GM11168 (cell line): Measurements from ENCODE around the gene ZFPM1.

Experiments used
- in situ Hi-C: fragments of 300-500 bp; cut with MboI; formaldehyde crosslinking; loops from one replicate; pipeline ENCODE4 v1.12.0; 2022; ENCODE audit warnings: low sequenced_read_pairs; ENCODE audit not compliant: unreplicated experiment

Gene ZFPM1

DNA sequence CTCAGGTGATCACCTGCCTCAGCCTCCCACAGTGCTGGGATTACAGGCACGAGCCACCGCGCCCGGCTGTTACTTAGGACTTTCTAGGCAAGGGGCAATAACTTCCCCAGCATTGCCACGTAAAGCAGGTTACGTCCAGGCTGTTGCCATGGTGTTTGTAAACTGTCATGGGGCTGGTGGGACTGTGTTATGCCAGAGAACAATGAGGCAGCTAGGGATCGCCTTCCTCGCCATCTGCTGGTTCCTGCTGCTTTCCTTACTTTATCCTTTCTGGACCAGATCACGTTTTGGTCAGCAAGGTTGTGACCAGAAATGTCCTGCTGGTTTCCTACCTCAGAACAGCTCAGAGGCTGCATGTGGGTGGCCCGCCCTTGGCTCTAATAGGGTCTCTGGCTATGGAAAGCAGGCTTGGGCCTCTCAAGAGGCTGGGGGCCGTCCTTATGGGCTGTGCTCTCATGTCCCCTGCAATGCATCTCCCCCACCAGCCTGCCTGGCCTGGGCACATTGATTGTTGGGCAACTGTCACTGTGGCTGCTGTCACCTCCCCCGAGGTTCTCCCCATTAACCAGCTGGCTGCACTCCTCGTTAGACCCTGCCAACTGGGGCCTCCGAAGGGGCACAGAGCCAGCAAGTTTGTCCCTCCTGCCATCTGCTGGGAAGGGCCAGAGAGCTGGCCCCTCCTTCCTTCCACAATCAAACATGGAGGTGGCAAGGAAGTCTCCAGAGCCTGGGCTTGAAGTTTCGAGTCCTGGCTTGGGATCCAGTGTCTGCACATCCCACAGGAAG lies 88.9 kb downstream of the ZFPM1 start:
- in situ Hi-C loops: loop anchor here (10.0 kb wide), 1 partner anchor 107 kb away; no protein-coding TSS in a partner anchor

DNA sequence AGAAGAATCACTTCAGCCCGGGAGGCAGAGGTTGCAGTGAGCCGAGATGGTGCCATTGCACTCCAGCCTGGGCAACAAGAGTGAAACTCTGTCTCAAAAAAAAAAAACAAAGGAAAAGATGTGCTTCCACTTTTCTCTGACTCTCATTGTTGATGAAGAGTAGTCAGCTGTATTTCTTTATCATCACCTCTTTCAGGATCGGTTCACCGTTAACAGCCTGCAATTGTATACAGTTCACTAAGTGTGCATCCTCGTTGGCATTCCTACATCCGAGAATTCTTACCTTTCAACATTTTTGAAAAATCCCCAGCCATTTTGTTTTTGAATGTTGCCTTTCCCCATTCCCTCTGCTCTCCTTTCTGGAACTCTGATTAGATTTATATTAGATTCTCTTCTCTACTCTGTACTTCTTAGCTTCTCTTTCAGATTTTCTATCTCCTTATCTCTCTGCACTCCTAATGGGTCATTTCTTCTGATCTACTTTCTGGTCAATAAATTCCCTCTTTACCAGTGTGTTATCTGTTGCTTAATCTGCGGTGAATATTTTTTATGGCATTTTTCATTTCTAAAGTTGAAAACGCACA lies 90.2 kb downstream of the ZFPM1 start:
- in situ Hi-C loops: loop anchor here (10.0 kb wide), 1 partner anchor 109 kb away; no protein-coding TSS in a partner anchor

DNA sequence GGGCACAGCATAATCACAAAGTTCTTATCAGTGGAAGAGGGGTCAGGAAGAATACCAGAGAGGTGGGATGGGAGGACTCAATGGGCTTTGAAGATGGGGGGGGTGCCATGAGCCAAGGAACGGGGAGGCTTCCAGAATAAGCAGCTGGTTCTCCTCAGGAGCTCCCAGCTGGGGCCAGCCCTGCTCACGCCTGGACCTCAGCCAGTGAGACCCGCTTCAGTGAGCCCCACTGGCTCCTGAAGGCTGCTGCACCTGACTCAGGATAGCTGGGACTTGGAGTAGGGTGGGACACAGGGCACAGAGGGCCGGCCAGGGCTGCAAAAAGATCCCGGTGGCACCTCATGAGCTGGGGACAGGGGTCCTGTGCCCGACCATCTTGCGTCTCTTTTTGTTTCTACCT lies 92.7 kb downstream of the ZFPM1 start:
- in situ Hi-C loops: loop anchor here (10.0 kb wide), 1 partner anchor 111 kb away; no protein-coding TSS in a partner anchor

DNA sequence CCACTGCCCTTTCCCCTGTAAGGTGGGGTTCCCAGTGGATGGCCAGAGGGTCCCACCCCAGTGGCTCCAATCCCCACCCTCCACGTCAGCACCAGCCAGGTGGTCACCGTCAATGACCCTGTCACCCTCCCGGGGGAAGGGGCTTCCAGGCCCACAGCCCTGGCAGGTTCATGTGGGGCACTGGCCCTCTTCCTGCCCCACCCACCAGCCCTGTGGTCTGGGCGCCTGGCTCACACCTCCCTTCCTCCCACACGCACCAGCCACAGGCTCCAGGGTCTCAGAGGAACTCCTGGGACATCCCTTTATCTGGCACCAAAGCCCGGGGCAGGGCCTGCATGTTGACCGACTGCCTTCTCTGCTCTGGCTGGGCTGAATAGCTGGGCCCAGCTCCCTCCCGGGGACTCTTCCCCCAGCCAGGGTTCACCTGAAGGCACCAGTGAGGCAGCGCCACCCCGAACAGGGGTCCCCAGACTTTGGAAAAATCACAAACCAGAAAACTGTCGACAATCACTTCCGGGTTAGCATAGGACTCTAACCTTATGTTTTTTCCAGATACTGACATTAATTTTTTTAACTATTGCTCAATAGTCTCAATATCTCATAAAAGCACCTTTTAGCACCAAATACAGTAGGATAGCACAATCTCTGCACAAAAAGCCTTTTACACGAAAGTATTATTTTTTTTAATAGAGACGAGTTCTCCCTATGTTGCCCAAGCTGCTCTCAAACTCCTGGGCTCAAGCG lies 95.2 kb downstream of the ZFPM1 start:
- in situ Hi-C loops: loop anchor here (10.0 kb wide), 1 partner anchor 114 kb away; no protein-coding TSS in a partner anchor

DNA sequence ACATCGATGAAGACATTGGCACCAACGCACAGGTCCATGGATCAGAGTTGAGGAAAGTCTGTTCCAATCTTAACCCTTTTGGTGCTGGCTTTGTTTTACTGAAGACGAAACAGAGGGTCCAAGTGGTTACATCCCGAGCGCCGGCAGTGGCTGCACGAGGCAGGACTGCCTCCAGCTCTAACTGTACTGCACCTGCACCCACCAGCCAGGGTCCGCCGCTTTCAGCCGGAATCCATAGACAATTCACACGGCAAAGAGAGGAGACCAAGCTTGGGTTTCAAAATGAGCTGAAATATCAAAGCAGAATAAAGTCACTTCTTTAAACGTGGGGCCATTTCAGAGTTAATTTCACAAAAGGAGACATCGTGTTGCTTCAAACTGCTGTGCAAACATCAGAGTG lies 95.9 kb downstream of the ZFPM1 start:
- in situ Hi-C loops: loop anchor here (10.0 kb wide), 1 partner anchor 114 kb away; no protein-coding TSS in a partner anchor

DNA sequence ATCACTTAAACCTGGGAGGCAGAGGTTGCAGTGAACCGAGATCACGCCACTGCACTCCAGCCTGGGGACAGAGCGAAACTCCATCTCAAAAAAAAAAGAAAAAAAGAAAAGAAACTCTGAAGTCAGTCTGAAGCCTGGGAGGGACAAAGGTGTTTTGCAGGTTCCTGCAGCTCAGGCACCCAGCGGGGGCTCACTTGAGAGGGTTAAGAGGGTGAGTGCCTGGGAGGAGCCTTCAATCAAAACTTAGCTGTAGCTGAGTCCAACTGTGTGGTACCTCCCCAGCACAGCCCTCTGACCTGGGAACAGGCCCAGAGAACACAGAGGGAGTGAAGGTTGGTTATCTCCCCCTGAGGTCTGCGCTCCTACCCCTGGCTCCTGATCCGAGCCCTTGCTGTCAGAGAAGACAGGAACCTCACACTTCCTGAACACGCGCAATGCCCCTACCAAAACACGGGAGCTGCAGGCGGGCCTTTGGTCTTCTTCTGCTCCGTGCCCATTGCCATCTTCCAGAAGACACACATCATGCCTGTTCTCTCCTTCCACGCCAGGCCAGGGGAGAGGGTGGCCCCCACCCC lies 96.7 kb downstream of the ZFPM1 start:
- in situ Hi-C loops: loop anchor here (10.0 kb wide), 1 partner anchor 115 kb away; no protein-coding TSS in a partner anchor

DNA sequence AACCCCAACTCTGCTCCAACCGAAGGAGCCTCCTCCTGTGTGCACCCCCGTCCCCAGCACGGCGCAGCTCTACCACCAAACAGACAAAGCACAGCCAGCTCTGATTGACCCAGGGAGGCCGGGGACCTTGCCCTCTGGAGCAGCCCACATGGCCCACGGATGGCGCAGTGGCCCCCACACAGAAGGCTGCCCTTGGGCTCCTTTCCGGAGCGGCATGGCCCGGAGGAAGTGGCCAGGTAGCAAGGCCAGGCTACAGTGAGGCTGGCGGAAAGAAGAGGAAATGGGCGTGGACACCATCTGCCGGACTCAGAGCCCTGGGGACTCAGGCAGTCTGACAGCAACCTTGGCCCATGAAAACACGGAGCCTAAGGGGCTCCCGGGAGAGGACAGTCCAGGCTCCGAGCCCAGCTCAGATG lies 97.2 kb downstream of the ZFPM1 start:
- in situ Hi-C loops: no loop called here

DNA sequence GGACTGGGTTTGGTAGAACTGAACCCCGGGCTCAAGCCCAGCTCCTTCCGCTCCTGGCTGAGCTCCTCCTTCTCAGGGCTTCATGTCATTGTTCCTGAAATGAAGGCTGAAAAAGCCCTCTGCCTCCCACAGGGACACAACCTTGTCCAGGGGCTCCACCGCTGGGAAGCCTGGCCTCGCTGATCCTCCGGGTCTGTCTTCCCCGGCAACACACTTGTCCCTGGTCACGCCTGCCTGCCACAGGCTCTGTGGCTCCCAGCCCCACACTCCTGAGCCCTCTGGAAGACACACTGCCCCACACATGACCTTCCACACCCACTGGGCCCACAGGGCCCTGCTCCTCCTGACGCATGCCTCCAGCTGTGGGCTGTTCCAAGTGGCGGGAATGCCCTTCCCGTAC lies 99.1 kb downstream of the ZFPM1 start:
- in situ Hi-C loops: no loop called here

DNA sequence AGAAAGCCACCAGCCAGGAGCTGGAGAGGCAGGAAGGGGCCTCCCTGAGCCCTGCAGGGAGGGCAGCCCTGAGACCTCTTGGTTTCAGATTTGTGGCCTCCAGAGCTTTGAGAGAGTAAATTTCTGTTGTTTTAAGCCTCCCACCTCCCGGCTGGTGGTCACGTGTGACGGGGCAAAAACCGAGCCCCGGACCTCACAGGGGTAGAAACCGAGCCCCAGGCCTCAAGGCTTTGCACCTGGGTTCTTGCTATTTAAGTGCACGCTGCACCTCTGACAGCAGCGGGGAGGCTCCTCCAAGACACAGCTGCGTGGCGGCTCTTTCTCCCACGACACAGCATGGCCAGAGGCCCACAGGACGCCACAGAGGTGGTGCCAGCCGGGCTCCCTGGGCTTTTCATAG lies 99.7 kb downstream of the ZFPM1 start:
- in situ Hi-C loops: no loop called here

DNA sequence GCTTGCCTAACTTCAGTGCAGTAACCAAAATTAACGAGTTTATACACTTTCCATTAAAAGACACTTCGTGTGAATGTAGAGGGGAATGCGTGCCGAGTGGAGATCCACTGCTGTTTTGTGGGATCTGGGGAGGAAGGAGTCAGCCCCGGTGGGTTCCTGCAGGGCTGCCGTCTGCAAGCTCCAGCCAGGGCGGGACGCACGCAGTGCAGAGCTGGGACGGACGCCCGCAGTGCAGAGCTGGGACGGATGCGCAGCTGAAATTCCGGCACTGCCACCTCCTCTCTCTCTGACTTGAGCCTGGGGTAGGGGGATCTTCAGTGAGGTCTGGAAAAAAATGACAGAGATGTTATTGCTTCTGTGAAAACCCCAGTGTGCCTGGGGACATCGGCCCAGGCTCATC lies 100.7 kb downstream of the ZFPM1 start:
- in situ Hi-C loops: no loop called here

DNA sequence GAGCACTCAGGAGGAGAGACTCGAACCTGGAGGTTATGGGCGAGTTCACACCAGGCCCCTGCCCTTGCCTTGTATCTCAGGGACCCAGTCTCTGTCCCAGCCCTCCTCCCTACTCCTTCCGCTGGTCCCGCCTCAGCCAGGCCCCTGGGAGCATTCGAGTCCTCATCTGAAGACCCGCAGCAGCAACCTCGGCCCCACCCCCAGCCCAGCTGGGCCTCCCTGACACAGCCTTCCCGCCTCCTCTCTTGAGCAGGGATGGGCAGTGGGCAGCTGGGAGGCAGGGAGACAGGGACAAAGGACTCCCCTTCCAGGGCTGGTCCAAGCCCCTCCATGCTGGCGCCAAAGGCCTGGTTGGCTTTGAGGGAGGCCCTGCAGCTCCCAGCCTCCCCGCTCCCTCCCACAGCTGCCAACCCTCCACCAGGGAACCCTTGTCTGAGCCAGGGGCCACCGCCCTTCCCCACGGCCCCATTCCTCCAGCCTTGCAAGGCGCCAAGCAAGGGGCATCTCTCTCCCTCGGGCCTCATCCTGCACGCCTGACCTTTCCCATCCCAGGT lies 101.7 kb downstream of the ZFPM1 start:
- in situ Hi-C loops: no loop called here

DNA sequence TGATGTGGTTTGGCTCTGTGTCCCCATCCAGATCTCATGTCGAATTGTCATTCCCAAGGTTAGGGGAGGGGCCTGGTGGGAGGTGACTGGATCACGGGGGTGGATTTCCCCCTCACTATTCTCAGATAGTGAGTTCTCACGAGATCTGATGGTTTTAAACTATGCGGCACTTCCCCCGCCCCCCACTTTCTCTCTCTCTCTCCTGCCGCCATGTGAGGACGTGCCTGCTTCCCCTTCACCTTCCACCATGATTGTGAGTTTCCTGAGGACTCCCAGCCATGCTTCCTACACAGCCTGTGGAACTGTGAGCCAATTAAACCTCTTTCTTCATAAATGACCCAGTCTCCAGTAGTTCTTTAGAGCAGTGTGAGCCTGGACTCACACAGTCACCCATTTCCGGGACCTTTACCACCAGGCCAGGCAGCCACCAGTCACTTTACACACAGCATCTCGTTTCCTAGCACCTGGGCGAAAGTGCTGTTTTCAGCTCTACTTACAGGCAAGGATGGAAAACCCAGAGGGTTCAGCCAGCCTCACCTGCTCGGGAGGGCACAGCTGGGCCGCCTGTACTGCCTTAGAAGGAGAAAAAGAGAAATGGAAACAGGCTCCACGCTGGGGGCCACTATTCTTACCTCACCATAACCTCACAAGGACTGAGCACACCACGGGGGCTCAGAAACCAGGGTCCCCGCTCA lies 103.4 kb downstream of the ZFPM1 start:
- in situ Hi-C loops: no loop called here

DNA sequence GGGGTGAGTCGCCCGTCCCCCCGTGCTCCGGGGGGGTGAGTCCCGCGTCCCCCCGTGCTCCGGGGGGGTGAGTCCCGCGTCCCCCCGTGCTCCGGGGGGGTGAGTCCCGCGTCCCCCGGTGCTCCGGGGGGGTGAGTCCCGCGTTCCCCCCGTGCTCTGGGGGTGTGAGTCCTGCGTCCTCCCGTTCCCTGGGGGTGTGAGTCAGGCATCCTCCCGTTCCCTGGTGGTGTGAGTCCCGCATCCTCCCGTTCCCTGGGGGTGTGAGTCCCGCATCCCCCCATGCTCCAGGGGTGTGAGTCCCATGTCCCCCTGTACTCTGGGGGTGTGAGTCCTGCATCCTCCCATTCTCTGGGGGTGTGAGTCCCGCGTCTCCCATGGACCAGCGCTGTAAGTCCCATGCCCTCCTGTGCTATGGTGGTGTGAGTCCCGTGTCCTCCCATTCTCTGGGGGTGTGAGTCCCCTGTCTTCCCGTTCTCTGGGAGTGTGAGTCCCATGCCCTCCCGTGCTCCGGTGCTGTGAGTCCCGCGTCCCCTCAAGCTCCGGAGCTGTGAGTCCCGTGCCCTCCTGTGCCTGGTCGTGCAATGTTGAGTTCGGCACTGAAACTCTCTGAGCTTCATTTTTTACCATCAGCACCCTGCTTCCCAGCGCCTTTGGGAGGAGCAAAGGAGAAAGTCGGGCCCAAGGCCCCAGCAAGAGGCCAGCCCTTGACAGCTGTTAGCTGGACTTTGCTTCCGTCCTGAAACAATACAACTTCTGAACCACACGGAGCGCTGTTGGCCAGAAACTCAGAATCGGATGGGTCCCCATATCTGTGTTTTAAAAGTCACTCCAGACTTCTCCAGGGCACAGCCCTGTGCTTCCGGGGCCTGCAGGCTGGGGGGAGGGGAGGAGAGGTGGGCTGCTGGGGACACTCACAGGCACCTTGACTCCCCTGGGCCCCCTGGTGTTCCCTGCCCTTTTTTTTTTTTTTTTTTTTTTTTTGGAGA lies 105.7 kb downstream of the ZFPM1 start:
- in situ Hi-C loops: no loop called here

DNA sequence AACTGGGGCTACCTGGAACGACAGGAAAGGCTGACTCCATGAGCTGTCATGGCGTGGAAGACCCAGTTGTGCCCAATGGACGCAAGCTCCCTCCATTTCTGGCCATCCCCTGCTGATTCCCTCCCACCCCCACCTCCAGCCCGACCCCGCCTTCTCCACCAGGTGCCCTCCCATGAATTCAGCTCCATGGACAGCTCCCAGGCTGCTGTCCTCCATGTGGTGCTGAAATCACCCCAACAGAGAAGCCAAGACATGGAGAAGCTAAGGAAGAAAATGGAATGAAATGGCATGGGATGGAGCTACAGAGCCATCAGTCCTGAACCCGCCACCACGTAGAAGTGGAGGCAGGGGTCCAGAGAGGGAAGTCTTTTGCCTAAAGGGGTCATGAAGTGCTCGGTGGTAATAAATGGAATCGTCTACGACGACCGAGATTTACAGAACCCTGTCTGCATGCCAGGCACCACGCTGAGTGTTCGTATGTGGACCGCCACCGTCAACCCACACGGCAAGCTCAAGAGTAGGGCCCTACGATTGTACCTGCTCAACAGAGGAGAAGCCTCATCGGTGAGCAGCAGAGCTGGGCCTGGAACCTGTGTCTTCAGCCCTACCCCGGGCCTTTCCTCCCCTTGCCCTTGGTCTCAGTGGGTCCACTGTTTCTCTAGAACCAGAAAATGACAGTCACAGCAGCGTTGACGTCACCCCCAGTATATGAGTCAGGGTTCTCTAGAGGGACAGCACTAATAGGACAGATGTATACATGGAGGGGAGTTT lies 107.8 kb downstream of the ZFPM1 start:
- in situ Hi-C loops: no loop called here

DNA sequence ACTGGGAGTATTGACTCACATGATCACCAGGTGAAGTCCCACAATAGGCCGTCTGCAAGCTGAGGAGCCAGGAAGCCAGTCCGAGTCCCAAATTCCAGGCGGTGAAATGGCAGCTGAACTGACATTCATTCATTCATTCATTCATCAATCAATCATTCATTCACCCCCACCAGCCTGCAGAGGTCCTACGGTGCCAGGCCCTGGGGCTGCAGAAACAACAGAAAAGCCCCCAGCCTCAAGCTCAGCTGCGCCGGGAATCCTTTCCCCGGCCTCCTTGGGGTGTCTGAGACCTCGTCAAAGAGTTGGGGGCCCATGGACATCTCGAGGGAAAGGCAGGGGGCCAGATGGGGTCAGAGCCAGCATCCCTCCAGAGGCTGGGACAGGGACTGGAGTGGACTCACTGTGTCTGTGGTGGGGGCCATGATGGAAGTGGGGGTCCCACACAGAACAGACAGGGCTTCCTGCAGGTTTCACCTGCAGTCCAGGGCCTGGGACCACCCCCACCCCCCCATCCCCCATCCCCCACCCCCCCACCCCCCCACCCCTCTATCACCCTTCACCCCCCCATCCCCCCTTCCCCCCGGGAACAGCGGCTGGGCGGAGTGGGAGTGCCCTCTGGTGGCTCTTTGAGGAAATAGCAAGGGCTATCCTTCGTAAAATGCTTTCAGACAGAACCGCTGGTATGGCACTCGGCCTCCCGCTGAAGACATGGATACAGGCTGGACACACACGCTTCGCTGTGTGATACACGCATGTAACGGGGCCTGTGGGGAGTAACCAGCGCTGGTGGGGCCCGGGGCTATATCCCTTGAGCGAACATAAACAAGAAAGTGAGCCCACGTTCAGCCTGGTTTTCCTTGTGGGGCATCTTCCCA lies 108.6 kb downstream of the ZFPM1 start:
- in situ Hi-C loops: no loop called here

DNA sequence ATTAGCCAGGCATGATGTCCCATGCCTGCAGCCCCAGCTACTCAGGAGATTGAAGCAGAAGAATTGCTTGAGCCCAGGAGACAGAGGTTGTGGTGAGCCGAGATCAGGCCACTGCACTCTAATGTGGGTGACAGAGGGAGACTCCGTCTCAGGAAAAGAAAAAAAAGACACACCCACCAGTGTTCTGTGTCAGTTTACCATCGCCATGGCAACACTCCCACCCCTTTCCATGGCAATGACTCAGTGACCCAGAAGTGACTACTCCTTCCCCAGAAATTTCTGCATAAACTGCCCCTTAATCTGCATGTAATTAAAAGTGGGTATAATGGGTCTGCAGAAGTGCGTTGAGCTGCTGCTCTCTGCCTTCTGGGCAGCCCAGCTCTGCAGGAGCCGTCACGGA lies 113.1 kb downstream of the ZFPM1 start:
- in situ Hi-C loops: no loop called here
